ENCODE results near the gene BNC1.

DNA sequence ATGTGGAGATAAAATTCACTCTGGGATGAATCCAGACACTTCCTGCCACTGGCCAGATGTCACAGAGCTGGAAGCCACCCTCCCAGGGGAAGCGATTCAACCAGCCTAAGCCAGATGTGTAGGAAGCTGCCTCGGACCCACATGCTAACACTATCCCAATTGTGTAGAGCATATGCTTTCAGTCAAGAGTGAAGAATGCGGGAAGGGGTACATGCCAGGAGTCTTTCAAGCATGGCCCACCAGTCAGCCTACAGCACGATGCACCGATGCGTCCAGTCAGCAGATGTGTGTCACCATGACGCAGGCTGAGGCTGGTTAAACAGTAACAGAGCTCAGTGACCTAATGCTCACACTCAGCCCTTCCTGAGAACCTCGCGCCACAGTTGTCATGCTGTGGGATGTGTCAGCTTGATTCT is 38.8 kb upstream of the BNC1 start:
- TF ChIP-seq, protein P1, sequence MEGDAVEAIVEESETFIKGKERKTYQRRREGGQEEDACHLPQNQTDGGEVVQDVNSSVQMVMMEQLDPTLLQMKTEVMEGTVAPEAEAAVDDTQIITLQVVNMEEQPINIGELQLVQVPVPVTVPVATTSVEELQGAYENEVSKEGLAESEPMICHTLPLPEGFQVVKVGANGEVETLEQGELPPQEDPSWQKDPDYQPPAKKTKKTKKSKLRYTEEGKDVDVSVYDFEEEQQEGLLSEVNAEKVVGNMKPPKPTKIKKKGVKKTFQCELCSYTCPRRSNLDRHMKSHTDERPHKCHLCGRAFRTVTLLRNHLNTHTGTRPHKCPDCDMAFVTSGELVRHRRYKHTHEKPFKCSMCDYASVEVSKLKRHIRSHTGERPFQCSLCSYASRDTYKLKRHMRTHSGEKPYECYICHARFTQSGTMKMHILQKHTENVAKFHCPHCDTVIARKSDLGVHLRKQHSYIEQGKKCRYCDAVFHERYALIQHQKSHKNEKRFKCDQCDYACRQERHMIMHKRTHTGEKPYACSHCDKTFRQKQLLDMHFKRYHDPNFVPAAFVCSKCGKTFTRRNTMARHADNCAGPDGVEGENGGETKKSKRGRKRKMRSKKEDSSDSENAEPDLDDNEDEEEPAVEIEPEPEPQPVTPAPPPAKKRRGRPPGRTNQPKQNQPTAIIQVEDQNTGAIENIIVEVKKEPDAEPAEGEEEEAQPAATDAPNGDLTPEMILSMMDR (IDR thresholded peaks at IDR 0.05; ENCODE audit: insufficient read depth, low read depth, low read length): no peak
- no peak for TF ChIP-seq EZH2 (IDR thresholded peaks at IDR 0.05; ENCODE audit: insufficient read depth, low read length)

Measured in astrocyte (in vitro differentiated cells and primary cell).